AG04450 (cell line): ENCODE measurements around the gene ROBO1. TPM values are rescaled to one million over a fixed set of nuclear protein-coding genes. Genes with fewer than 3 reads are reported as not detected.
"Not testable (repeated sequence)": the region's sequence is repeated elsewhere in the genome, so short reads cannot be mapped to it uniquely, and the experiment has no call there.

ENCODE experiments used
- CTCF ChIA-PET: fragments of 300-600, 350-600 bp; formaldehyde crosslinking; extraction: SDS; loops from one replicate; lab custom pipeline; 2022; ENCODE audit warnings: antibody characterized with exemption, inconsistent platforms; lab: Charles Lee
- POLR2A ChIA-PET: fragments of 350-600 bp; formaldehyde crosslinking; extraction: SDS; loops from one replicate; lab custom pipeline; 2021; ENCODE audit warnings: antibody characterized with exemption, inconsistent platforms; lab: Yijun Ruan, JAX
- DNase-seq: peaks from one replicate; pipeline ENCODE4 v3.0.0-alpha.2; 2011; ENCODE audit warnings: low read depth, low spot score
- H3K27ac ChIP-seq: one replicate; pipeline ENCODE4 v1.5.1; 2012; ENCODE audit warnings: low read depth, low read length, control low read depth
- H3K27me3 ChIP-seq: one replicate; pipeline ENCODE4 v1.6.0; 2012; ENCODE audit warnings: low read length; ENCODE audit not compliant: control insufficient read depth, insufficient read depth
- H3K4me3 ChIP-seq: 2 replicates; pipeline ENCODE4 v1.5.1; 2011; ENCODE audit warnings: mild to moderate bottlenecking, low read depth, low read length, control low read depth
- H3K9me3 ChIP-seq: 2 replicates; pipeline ENCODE4 v1.5.1; 2012; ENCODE audit warnings: low read length; ENCODE audit not compliant: control insufficient read depth, insufficient read depth
- polyA plus RNA-seq: library from polyadenylated mRNA; depleted of rRNA; stranded (reverse); fragments of >200 nt; gene quantifications from 2 replicates; pipeline ENCODE4 v1.2.3, GENCODE V29; 2011
- TF ChIP-seq, protein P1 (sequence below): IDR thresholded peaks from 2 replicates; pipeline ENCODE4 v1.5.1; 2011; ENCODE audit warnings: low read depth, low read length, control low read depth, inconsistent platforms

The ROBO1 gene
- polyA plus RNA-seq, 1 experiment = 66.0 TPM

DNA sequence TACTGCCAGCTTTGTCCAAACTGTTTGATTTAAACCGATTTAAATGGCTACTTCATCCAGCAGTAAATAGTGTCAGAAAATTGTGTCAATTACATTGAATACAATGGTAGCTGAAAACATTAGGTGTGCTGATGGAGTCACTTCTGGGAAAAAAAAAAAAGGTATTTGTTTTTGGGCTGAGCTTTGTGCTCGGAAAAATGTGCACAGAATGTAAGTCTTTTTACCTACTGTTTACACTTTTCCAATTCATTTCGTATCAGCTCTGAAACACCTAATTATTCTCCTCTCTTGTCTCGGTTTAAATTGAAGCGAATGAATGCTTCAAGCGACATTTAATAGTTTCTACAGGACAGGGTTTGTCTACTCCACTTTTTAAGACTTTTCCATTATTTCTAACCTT, 1078.4 kb downstream of the ROBO1 start:
- POLR2A ChIA-PET = no interaction called here
- no peaks in the 10 kb centered on the region for H3K9me3 ChIP-seq
- TF ChIP-seq, protein P1, sequence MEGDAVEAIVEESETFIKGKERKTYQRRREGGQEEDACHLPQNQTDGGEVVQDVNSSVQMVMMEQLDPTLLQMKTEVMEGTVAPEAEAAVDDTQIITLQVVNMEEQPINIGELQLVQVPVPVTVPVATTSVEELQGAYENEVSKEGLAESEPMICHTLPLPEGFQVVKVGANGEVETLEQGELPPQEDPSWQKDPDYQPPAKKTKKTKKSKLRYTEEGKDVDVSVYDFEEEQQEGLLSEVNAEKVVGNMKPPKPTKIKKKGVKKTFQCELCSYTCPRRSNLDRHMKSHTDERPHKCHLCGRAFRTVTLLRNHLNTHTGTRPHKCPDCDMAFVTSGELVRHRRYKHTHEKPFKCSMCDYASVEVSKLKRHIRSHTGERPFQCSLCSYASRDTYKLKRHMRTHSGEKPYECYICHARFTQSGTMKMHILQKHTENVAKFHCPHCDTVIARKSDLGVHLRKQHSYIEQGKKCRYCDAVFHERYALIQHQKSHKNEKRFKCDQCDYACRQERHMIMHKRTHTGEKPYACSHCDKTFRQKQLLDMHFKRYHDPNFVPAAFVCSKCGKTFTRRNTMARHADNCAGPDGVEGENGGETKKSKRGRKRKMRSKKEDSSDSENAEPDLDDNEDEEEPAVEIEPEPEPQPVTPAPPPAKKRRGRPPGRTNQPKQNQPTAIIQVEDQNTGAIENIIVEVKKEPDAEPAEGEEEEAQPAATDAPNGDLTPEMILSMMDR = no peak
- no peak for DNase-seq
- H3K4me3 ChIP-seq = no peak overlapping the region
- no peaks in the 10 kb centered on the region for H3K27me3 ChIP-seq
- H3K27ac ChIP-seq = no peak overlapping the region
- CTCF ChIA-PET = interaction anchor here (1.8 kb wide), 1 partner anchor 672 kb away, joined by 5 read pairs; no protein-coding TSS in a partner anchor

DNA sequence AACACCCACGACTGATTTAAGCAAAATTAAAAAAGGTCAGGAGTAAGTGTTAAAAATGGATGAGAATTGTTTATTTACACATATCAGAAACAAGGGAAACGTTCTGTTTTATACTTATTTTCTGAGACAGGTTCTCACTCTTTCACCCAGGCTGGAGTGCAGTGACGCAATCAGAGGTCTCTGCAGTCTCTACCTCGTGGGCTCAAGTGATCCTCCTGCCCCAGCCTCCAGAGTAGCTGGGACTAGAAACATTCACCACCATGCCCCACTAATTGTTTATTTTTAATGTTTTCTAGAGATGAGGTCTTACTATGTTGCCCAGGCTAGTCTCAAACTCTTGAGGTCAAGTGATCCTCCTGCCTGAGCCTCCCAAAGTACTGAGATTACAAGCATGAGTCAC, 1080.3 kb downstream of the ROBO1 start:
- DNase-seq = no peak
- Histone ChIP-seq H3K27ac (no peak overlapping the region), H3K9me3 (no peaks in the 10 kb centered on the region), H3K4me3 (no peak overlapping the region), H3K27me3 (no peaks in the 10 kb centered on the region)
- POLR2A ChIA-PET = no interaction called here
- CTCF ChIA-PET = interaction anchor here (1.1 to 1.8 kb wide), 2 partner anchors 42 to 674 kb away, joined by 3 to 5 read pairs; no protein-coding TSS in a partner anchor
- TF ChIP-seq, protein P1 = no peak

- DNase-seq = no peak
- Histone ChIP-seq H3K4me3 (no peak overlapping the region), H3K27me3 (no peaks in the 10 kb centered on the region), H3K9me3 (no peaks in the 10 kb centered on the region; the same call in 1 of the 2 replicates), H3K27ac (no peak overlapping the region)
- ChIA-PET CTCF (interaction anchor here (1.6 kb wide), 1 partner anchor 38 kb away, joined by 3 read pairs; no protein-coding TSS in a partner anchor), POLR2A (no interaction called here)
- TF ChIP-seq, protein P1 = no peak
Measured at GRCh38 chr3:78683284-78683683, 1084.5 kb downstream of the ROBO1 start.

DNA sequence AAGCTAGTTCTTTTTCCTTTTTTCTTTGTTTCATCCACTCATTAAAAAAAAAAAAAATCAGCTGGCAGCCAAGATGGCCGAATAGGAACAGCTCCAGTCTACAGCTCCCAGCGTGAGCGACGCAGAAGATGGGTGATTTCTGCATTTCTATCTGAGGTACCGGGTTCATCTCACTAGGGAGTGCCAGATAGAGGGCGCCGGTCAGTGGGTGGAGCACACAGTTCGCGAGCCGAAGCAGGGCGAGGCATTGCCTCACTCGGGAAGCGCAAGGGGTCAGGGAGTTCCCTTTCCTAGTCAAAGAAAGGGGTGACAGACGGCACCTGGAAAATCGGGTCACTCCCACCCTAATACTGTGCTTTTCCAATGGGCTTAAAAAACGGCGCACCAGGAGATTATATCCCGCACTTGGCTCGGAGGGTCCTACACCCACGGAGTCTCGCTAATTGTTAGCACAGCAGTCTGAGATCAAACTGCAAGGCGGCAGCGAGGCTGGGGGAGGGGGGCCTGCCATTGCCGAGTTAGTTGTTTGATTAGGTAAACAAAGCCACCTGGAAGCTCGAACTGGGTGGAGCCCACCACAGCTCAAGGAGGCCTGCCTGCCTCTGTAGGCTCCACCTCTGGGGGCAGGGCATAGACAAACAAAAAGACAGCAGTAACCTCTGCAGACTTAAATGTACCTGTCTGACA, 1092.5 kb downstream of the ROBO1 start:
- CTCF ChIA-PET = interaction anchor here (1.1 kb wide), 1 partner anchor 10 kb away, joined by 3 read pairs; no protein-coding TSS in a partner anchor
- not testable (repeated sequence) for H3K4me3 ChIP-seq, DNase-seq, H3K9me3 ChIP-seq, H3K27ac ChIP-seq, H3K27me3 ChIP-seq
- POLR2A ChIA-PET = interaction anchor here (0.6 kb wide), 1 partner anchor 332 kb away, joined by 9 read pairs; no protein-coding TSS in a partner anchor

- no peak for DNase-seq
- CTCF ChIA-PET = no interaction called here
- TF ChIP-seq, protein P1 = no peak
Measured at GRCh38 chr3:78670746-78671145, 1097.1 kb downstream of the ROBO1 start.

More at GRCh38 chr3:78670746-78671145, 1097.1 kb downstream of the ROBO1 start:
- Histone ChIP-seq H3K9me3 (no peaks in the 10 kb centered on the region), H3K27ac (no peak overlapping the region), H3K4me3 (no peak overlapping the region), H3K27me3 (no peaks in the 10 kb centered on the region)
- POLR2A ChIA-PET = no interaction called here
